CD1c-positive myeloid dendritic cell (primary cell): ENCODE measurements around the gene FBXL22.

Experiments
- DNase-seq: peaks from one replicate; pipeline ENCODE4 v3.0.0-alpha.2; 2016; ENCODE audit errors: extremely low spot score

FBXL22 gene, protein sequence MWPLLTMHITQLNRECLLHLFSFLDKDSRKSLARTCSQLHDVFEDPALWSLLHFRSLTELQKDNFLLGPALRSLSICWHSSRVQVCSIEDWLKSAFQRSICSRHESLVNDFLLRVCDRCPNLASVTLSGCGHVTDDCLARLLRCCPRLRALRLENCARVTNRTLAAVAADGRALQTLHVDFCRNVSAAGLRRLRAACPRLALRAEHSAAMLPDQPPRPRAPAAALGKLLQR

DNA sequence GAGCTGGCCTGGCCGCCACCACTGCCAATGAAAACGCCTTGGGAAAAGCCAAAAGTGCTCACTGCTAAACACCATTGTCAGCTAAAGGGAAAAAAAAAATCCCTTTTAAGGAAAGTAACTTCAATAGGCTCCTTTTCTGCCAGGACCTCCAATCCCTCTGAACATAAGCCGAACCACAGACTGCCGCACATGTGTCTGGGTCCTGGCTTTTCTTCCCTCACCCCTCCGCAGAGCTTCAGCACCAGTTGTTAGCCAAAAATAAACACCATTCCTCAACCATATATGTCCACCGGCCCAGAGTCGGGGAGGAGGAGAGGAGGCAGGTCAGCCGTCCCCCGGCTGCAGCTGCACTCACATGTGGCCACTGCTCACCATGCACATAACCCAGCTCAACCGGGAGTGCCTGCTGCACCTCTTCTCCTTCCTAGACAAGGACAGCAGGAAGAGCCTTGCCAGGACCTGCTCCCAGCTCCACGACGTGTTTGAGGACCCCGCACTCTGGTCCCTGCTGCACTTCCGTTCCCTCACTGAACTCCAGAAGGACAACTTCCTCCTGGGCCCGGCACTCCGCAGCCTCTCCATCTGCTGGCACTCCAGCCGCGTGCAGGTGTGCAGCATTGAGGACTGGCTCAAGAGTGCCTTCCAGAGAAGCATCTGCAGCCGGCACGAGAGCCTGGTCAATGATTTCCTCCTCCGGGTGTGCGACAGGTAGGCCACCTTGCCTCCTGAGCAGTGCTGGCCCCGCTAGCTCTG, at the start of gene FBXL22:
Gene FBXL22 (plus strand): TSS at position 350 of the 753 bp plus-strand sequence. CDS start 6 bp downstream, at position 356.
- no peak for DNase-seq

GRCh38 chr15:63551400-63551799, 45.8 kb upstream of the FBXL22 start:
- peak; percentile 34 for DNase-seq

GRCh38 chr15:63553388-63553791, 43.8 kb upstream of the FBXL22 start:
- no peak for DNase-seq

DNA sequence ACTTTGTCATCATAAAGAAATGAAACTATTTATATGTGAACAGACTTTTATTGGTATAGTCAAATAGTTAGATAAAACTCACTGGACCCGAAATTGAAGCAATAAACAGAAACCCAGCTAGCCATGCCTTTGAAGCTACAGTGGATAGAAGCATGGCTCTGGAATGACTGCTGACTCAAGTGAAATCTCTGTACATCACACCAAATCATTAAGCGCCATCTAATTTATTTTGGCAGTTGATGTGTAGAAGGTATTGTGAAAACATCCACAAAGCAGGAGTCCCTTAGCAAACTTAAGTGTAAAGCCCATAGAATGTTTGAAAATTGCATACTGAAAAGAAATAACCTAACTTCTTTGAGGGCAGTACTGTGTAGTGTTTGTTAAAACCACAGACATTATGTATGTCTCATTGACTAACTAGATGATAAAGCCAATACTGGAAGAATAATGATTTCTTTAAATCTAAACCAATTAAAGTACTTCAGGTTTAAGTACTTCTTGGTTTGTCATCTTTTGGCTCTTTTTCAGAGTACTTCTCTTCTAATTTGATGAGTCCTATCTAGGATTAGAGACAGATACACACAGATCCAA, 42.8 kb upstream of the FBXL22 start:
- no peak for DNase-seq

GRCh38 chr15:63555507-63555906, 41.7 kb upstream of the FBXL22 start:
- no peak for DNase-seq

- DNase-seq, result no peak
Observed at GRCh38 chr15:63556246-63556645, 40.9 kb upstream of the FBXL22 start.

- DNase-seq, result no peak
Observed at GRCh38 chr15:63556736-63557135, 40.5 kb upstream of the FBXL22 start.

DNA sequence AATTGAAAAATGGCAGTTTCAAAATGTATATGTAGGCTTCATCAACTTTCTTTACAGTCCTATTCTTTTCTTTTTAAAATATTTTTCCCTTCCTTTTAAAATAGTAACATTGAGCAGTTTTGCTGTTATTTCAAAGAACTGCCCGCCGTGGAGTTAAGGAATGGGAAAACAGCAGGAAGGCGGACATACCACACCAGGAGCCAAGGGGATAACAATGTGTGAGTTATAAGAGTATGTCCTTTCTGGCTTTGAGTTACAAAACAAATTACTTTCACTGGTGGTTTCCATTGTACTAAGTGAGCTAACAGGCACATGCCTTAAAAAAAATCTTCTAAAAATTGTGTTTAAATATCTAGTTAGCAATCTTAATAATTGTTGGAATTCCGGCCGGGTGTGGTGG, 37.4 kb upstream of the FBXL22 start:
- no peak for DNase-seq

GRCh38 chr15:63560741-63561448, 36.3 kb upstream of the FBXL22 start:
- no peak for DNase-seq

DNA sequence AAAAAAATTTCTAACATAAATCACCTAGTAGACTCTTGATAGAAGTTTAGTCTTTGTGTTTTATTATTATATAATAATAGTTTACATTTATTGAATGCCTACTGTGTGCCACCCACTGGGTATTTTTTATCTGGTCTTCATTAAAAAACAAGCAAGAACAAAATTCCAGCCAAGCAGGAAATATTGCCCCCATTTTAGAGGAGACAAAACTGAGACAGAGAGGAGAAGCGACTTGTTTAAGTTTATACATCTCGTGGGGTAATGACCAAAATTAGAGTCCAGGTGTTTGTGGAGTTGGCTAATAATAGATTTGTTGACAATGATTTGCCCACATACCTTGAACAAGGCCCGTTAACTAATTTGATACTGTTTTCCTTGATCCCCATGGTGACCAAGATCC, 33.1 kb upstream of the FBXL22 start:
- DNase-seq, result no peak

- no peak for DNase-seq
Observed at GRCh38 chr15:63565536-63566186, 31.5 kb upstream of the FBXL22 start.

- DNase-seq, result no peak
Observed at GRCh38 chr15:63572749-63573464, 24.3 kb upstream of the FBXL22 start.

- DNase-seq, result no peak
Observed at GRCh38 chr15:63573533-63573932, 23.7 kb upstream of the FBXL22 start.

DNA sequence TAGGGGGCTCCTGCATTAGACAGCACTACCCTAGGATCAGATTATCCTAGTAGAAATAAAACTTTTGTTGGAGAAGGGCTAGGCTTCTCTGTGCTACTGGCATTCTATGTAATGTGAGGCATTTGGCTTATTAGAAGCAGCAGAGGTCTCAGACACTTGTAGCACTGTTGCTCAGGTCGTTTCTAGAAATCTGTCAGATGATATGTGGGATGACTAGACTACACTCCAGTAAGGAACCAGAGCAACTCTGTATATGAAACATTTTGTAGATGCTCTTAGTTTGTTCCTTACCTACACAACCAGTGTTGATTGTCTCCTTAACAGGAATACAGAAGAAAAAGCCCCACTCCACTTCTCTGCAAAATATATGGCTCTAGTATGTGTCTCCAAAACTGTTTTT, 21.9 kb upstream of the FBXL22 start:
- DNase-seq, result no peak

- no peak for DNase-seq
Observed at GRCh38 chr15:63576441-63576840, 20.7 kb upstream of the FBXL22 start.

DNA sequence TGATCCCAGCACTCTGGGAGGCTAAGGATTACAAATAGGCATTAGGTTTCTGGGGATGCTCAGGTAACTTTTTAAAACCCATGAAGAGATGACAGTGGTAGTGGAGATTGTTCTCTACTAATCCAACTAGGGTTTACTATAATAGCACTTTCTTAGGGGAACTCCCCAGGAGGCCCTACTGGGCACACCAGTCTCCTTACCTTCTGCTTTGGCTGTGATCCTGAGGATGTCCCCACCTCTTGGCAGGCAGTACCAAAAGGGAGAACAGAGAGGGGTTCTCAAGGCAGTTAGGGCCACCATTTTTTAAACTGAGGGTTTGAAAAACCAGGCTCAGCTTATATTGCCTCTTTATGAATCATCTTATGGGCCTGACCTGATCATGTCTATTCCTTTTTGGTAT, 15.0 kb upstream of the FBXL22 start:
- no peak for DNase-seq

- no peak for DNase-seq
Observed at GRCh38 chr15:63582718-63583426, 14.3 kb upstream of the FBXL22 start.

- no peak for DNase-seq
Observed at GRCh38 chr15:63586790-63587189, 10.4 kb upstream of the FBXL22 start.

- DNase-seq, result no peak
Observed at GRCh38 chr15:63587527-63587926, 9.7 kb upstream of the FBXL22 start.

- no peak for DNase-seq
Observed at GRCh38 chr15:63588826-63589225, 8.4 kb upstream of the FBXL22 start.
